GM12864 (cell line): Measurements from ENCODE around the gene C7.

Experiments
- DNase-seq: peaks from one replicate; pipeline ENCODE4 v3.0.0-alpha.2; 2011; ENCODE audit warnings: low read depth
- H3K4me3 ChIP-seq: 2 replicates; pipeline ENCODE4 v1.5.1; 2011; ENCODE audit warnings: mild to moderate bottlenecking, low read depth, low read length, control low read depth
- TF ChIP-seq, protein P1 (sequence below): IDR thresholded peaks from 2 replicates; pipeline ENCODE4 v1.5.1; 2011; ENCODE audit warnings: low read depth, mild to moderate bottlenecking, moderate library complexity, low read length, control low read depth, inconsistent platforms; ENCODE audit errors: missing control alignments

Gene C7

DNA sequence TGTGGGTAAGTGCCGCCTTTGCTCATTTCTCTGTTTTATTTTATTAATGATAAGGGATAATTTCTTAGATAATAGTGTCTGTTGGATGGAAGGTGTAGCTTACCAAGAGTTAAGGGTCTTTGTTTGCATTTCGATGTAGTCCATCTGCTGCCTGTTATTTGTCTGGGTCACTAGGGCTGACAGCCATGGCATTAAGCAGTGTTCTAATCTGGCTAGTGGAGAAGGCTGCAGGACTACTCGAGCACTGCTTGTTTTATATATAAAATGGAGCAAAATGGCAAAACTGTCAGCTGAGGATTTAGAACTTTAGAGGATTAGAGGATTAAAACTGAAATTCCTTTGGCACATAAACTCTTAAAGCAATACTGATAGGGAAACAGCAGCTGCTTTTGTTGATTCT is 67.5 kb downstream of the C7 start:
- TF ChIP-seq, protein P1, sequence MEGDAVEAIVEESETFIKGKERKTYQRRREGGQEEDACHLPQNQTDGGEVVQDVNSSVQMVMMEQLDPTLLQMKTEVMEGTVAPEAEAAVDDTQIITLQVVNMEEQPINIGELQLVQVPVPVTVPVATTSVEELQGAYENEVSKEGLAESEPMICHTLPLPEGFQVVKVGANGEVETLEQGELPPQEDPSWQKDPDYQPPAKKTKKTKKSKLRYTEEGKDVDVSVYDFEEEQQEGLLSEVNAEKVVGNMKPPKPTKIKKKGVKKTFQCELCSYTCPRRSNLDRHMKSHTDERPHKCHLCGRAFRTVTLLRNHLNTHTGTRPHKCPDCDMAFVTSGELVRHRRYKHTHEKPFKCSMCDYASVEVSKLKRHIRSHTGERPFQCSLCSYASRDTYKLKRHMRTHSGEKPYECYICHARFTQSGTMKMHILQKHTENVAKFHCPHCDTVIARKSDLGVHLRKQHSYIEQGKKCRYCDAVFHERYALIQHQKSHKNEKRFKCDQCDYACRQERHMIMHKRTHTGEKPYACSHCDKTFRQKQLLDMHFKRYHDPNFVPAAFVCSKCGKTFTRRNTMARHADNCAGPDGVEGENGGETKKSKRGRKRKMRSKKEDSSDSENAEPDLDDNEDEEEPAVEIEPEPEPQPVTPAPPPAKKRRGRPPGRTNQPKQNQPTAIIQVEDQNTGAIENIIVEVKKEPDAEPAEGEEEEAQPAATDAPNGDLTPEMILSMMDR = no peak
- no peak overlapping the region for H3K4me3 ChIP-seq

DNA sequence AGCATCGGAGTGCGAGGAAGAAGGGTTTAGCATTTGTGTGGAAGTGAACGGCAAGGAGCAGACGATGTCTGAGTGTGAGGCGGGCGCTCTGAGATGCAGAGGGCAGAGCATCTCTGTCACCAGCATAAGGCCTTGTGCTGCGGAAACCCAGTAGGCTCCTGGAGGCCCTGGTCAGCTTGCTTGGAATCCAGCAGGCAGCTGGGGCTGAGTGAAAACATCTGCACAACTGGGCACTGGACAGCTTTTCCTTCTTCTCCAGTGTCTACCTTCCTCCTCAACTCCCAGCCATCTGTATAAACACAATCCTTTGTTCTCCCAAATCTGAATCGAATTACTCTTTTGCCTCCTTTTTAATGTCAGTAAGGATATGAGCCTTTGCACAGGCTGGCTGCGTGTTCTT is 72.1 kb downstream of the C7 start:
- TF ChIP-seq, protein P1 = no peak
- no peak overlapping the region for H3K4me3 ChIP-seq
- no peak for DNase-seq

More for the DNA sequence above, 67.5 kb downstream of the C7 start:
- no peak for DNase-seq

DNA sequence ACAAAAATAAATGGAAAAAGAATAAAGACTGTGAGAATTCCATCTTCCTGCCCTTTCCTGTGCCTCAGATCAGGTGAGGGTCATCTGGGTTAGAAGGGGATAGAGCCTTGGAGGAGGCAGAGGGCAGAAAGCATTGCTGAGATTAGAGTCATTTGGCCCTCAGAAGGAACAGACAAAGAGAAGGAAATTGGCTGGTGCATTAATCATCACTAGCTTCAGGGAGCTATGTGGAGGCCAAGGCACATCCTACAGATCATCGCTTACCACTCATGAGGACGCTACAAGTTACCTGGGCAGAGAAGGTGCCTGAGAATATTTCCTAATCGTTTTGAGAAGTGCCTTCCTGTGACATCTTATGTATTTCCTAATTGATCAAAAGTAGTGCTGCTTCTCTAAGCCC is 74.5 kb downstream of the C7 start:
- TF ChIP-seq, protein P1 = no peak
- no peak overlapping the region for H3K4me3 ChIP-seq
- no peak for DNase-seq

DNA sequence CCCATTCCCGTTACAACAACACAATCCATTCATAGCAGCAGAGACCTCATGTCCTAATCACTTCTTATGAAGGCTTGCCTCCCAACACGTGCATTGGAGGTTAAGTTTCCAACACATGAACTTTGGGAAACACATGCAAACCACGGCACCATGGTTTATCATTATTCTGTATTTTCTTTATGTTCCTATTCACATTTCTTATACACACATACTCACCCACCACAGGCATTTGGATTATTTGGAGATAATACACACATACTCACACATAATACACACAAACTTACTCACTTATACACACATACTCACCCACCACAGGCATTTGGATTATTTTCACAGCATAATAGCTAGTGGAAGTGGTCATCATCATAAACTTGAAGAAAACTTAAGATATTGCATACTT is 75.6 kb downstream of the C7 start:
- no peak for DNase-seq
- TF ChIP-seq, protein P1 = no peak
- no peak overlapping the region for H3K4me3 ChIP-seq

DNA sequence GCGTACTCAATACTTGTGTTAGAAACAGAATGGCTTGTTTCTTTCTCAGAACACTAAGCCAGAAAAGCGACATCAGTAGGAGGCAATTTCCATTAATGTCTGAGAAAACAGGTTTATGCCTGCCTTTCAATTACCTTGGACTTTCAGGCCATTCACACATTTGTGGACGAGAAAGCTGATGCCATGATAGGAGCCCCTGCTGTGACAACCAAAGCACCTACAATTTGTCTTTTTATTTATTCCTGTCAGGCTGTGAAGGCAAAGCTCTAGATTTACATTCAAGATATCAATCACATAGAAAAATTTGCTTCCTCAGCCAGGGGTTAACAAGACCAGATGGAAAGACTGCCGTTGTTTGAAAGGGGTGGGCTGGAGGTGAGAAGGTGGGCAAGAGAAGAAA is 76.2 kb downstream of the C7 start:
- no peak overlapping the region for H3K4me3 ChIP-seq
- no peak for DNase-seq
- TF ChIP-seq, protein P1 = no peak

DNA sequence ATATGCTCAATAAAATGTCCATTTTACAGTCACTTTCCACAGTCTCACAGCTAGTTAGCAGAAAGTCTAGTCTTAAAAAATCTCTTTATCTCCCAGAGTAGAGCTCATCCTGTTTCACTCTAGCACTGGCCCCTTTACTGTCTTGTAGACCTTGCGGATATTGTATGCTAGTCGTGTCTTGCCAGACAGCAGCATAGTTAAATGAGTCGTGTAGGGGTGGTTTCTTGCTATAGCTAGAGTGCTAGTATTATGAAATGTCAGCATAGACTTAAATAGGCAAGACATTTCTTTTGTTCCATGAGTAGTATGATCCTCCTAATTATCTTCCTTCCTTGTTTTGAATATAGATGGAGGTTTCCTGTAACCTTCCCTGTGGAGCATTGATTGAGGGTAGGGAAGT is 77.4 kb downstream of the C7 start:
- H3K4me3 ChIP-seq = no peak overlapping the region
- no peak for DNase-seq
- TF ChIP-seq, protein P1 = no peak

DNA sequence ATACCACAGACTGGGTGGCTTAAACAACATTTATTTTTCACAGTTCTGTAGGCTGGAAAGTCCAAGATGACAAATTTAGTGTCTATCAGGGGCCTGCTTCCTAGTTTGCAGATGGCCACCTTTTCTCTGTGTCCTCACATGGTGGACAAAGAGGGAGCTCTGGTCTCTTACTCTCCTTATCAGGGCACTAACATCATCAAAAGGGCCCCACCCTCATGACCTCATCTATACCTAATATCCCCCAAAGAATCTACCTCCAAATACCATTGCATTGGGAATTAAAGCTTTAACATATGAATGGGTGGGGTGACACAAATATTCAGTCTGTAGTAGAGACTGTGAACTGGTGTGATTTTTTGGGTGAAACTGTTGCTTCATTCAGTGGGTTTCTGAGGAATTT is 78.1 kb downstream of the C7 start:
- no peak for DNase-seq
- no peak overlapping the region for H3K4me3 ChIP-seq
- TF ChIP-seq, protein P1 = no peak
